Hepatocyte (in vitro differentiated cells): ENCODE data around the gene TMEM231.

Experiments
- CTCF ChIP-seq: fragments of 200-600 bp; sonication (generic); IDR thresholded peaks from 2 replicates; pipeline ENCODE4 v1.5.1; 2016; ENCODE audit warnings: antibody characterized with exemption, mild to moderate bottlenecking; ENCODE audit not compliant: poor library complexity
- EZH2phosphoT487 ChIP-seq: fragments of 200-600 bp; sonication (generic); IDR thresholded peaks from one replicate; pipeline ENCODE4 v1.6.1; 2018; ENCODE audit warnings: antibody characterized with exemption, mild to moderate bottlenecking, low read depth, moderate library complexity; ENCODE audit not compliant: unreplicated experiment, severe bottlenecking

DNA sequence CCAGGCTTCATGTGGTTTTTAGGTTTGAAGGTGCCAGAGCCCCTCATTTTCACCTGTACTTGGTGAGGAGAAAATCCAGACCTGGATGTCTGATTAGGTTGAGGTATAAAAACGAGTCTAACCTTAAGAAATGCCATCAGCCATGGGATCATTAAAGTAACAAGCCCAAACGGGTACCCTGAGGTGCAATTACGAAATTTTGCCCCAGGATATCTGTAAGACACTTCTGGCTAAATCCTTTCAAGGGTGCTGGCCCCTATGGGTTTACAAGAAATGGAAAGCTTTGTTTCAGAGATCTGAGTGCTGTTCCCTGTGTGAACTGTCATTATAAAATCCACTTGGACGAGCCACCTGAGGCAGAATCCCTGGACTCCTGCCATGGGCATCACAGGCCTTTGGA lies 47.2 kb upstream of the TMEM231 start:
- no peak for TF ChIP-seq CTCF
- TF ChIP-seq EZH2phosphoT487 = no peak
